GM19043 (cell line): ENCODE results near the gene MID2.
A peak's percentile ranks its signal among the peaks of the same experiment; 100 is the strongest.
"Not testable (repeated sequence)": the region's sequence is repeated elsewhere in the genome, so short reads cannot be mapped to it uniquely, and the experiment has no call there.

Experiments used
- ATAC-seq: cut with Tn5 transposase; IDR thresholded peaks from one replicate; pipeline ENCODE4 v1.9.1; 2021; ENCODE audit warnings: low read depth; ENCODE audit not compliant: unreplicated experiment

The MID2 gene, protein sequence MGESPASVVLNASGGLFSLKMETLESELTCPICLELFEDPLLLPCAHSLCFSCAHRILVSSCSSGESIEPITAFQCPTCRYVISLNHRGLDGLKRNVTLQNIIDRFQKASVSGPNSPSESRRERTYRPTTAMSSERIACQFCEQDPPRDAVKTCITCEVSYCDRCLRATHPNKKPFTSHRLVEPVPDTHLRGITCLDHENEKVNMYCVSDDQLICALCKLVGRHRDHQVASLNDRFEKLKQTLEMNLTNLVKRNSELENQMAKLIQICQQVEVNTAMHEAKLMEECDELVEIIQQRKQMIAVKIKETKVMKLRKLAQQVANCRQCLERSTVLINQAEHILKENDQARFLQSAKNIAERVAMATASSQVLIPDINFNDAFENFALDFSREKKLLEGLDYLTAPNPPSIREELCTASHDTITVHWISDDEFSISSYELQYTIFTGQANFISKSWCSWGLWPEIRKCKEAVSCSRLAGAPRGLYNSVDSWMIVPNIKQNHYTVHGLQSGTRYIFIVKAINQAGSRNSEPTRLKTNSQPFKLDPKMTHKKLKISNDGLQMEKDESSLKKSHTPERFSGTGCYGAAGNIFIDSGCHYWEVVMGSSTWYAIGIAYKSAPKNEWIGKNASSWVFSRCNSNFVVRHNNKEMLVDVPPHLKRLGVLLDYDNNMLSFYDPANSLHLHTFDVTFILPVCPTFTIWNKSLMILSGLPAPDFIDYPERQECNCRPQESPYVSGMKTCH

DNA sequence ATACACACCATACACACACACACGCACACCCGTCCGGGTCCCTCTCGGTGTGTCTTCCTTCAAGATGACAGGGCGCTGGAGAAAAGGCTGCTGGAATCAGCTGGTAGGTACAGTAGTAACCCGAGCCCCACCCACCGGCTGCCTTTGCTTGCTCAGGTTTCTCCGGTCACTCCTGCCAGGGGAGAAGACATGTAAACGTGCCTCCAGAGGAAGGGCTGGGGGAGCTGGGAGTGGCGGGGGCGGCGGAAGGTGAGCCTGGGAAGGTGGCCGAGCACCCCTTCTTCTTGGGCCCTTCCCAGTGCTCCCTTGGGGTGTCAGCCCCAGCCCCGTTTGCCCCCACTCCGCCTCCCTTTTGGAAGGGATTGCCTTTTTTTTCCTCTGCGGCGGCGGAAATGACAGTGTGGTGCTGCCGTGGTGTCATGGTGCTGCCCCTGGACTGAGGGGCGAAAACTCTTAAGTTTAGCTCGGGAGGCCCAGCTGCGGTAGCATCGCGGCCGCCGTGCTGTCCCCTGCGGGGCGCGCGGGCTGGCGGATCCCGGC is at the start of gene MID2:
Gene MID2 (plus strand): TSS at position 169 of the 540 bp plus-strand sequence. CDS start 561 bp downstream, outside the sequence.
- ATAC-seq, result peak; percentile 55

DNA sequence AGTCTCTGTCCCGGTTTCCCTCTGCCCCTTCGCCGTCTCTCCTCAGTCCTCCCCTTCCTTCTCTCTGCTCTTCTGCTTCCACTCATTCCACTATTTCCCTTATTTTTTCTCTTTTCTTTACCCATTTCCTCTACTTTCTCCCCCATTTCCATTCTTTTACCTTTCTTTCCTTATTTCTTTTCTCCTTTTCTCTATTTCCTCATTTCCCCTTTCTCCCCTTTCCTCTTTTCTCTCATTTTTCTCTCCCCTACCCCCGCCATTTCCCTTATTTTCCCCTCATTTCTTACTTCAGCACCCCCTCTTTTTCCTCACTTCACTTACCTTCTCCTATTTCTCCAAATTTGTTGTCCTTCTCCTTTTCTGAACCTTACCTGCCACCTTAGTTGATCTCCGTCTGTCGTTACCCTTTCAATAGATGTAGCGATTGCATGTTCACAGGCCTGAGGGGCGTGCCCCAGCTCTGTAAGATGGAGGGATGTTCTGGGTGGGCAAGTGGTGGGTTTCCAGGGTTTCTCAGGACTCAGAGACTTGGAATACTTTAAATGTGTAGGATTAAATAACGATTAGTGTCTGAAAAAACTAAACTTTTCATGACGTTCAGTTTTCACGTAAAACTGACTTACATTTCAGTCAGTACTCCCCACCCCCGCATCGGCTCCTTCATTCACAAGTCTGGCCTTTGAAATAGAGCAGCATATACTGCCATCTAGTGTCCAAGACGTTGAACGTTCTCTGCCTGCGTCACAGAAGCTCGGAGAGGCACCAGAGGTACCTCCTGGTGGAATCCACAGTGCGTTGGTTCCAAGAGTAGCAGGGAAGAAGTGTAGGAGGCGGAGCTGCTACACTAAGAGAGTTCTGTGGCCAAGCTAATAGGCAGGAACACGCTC is 48.8 kb upstream of the MID2 start:
- peak; percentile 71 for ATAC-seq

DNA sequence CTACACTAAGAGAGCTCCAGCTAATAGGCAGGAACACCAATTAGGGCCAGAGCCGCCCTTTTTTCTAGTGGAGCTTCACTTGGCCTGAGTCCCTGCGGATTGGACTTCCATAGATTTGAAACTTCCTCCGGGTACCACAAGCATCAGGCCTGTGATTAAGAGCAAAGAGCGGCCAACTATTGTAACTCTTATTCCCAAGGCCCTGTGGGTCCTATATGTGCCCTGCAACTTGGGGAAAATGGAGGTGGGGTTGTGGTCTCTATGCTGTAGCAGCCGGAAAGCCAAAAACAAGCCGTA is 48.2 kb upstream of the MID2 start, which contains the start of gene NCBP2L:
Gene NCBP2L (plus strand): TSS at position 198 of the 297 bp plus-strand sequence. CDS start 16,488 bp downstream, outside the sequence.
- no peak for ATAC-seq

DNA sequence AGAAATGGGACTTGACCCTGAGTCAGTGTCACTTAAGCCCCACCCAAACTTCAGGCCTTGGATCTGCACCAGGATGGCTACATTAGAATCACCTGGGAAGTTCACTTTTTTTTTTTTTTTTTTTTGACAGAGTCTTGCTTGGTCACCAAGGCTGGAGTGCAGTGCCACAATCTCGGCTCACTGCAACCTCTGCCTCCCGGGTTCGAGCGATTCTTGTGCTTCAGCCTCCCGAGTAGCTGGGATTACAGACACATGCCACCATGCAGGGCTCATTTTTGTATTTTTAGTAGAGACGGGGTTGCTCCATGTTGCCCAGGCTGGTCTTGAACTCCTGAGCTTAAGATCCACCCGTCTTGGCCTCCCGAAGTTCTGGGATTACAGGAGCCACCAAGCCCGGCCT is 45.1 kb upstream of the MID2 start:
- no peak for ATAC-seq

DNA sequence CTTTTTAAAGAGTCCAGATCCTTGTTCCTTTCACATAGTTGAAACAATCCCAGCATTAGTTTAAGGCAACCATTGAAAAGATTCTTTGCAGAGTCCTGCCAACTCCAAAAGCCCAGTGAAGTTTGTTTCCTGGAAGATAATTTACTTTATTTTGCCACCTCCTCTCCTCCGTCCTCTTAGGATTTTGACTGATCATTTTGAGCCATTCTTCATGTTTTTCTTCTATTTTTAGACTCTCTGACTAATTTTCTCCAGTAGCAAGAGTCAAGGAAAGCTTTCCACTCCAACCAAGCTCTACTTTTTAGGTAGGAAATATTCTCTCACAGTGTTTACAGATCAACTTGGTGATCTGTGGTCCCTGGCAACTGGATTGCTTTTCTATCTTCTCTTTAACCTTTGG is 37.8 kb upstream of the MID2 start:
- no peak for ATAC-seq

DNA sequence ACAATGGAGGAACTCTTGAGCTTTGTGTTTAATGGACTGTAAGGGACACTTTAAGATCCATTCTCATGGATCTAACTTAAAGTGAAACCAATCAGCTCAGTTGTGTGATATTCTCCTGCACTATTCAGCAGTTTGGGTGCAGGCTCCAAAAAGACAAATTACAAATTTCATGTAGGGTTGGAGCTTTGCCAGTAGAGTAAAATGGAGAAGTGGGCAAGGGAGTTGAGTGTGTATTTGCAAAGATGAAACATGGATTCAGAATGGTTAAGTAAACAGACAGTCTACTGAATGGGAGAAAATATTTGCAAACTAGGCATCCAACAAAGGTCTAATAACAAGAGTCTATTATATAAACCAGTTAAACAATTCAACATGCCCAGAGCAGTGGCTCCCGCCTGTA is 21.2 kb upstream of the MID2 start:
- ATAC-seq, result no peak

DNA sequence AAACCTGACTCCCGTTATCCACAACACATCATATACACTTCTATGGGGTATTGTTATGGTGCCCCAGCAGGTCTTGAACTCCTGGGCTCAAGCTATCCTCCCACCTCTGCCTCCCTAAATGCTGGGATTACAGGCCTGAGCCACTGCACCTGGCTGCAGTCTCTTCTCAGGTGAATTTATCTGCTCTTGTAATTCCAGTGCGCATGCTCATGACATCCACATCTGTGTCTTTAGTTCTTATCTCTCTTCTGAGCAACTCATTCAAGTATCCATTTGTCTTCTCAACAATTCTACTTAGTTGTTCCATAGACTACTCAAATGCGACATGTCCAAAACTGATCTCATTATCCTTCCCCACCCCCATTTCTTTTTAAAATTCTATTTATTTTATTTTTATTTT is 20.5 kb upstream of the MID2 start:
- ATAC-seq, result no peak

DNA sequence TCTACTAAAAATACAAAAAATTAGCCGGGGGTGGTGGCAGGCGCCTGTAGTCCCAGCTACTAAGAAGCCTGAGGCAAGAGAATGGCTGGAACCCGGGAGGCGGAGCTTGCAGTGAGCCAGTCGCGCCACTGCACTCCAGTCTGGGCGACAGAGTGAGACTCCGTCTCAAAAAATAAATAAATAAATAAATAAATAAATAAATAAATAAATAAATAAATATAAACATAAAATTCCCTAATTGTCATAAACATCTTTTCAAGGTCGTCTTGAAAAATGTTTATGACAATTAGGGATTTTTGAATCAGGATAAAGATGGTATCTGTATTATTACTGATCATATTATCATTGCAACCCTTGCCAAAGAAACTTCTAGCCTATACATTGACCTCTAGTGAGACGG is 15.6 kb upstream of the MID2 start:
- ATAC-seq, result not testable (repeated sequence)

DNA sequence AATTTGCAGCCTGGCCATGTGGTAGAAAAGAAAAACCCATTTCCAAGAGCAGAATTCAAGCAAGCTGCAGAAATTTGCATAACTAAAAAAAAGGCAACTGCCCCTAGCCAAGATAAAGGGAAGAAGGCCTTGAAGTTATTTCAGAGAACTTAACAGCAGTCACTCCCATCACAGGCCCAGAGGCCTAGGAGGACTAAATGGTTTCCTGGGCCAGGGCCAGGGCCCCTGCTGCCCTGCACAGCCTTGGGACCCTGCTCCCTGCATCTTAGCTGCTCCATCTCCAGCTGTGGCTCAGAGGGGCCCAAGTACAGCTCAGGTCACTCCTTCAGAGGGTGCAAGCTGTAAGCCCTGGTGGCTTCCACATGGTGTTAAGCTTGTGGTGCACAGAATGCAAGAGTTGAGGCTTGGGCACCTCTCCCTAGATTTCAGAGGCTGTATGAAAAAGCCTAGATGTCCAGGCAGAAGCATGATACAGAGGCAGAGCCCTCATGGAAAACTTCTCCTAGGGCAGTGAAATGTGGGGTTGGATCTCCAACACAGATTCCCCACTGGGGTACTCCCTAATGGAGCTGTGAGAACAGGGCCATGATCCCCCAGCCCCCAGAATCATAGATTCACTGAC is 6.7 kb upstream of the MID2 start:
- ATAC-seq, result no peak

DNA sequence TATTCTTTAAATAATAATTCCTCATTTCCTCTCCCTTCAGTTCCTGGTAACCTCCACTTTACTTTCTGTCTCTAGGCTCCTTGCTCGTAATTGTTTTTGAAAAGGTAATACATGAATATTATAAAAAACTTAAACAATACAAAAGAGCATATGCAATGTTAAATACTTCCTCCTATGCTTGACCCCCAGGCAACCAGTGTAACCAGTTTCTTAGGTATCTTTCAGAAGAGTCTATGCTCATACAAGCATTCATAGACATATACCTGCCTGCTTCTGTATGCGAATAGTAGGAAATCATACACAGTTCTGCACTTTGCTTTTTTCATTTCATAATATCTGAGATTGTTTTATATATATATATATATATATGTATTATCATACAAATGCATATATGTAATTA is 2.6 kb upstream of the MID2 start:
- no peak for ATAC-seq

DNA sequence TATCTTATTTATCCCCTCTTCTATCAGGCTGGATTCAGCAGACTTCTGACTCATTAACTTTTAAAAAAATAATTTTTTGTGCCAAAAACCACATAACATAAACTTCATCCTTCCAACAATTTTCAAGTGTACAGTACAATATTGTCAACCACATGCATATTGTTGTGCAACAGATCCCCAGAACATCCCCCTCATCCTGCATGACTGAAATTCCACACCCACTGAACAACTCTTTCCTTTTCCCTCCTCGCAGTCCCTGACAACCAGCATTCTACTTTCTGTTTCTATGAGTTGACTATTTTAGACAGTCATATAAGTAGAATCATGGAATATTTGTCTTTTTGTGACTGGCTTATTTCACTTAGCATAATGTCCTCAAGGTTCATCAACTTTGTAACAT is 2.2 kb upstream of the MID2 start:
- ATAC-seq, result no peak

DNA sequence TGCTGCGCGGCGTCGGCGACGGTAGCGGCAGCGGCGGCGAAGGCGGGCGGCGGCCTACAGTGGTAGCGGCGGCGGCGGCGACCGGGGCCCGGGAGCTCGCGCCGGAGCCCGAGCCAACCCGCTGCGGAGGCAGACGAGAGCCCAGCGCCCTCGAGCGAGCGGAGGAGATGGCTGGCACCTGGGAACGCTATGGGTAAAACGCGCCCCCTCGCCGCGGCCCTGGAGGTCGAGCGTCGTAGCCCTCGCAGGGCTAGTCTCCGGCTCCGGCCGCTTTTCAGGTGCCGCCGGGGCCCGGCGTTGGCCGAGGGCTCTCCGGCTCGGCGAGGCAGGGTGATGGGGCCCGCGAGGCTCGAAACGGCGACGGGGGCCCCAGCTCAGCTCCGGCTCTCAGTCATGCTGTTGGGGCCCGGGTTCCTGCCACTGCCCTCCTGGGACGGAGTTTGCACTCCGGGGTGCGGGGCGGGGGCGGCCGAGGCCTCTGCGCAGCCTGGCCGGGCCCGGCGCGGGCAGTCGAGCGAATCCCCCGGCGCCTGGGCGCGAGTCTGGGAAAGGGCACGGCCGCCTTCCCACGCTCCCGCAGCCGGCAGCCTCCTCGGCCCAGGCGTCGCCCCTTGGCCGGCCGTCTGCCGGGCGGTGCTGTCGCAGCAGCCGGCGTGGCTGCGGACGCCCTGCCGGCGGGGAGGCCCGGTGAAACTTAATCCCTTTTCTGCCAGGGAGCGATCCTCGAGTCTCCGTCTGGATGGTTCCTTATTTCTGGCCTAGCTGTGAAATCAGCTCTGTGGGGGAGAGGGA is 768 bp downstream of the MID2 start:
- ATAC-seq, result peak; percentile 46

DNA sequence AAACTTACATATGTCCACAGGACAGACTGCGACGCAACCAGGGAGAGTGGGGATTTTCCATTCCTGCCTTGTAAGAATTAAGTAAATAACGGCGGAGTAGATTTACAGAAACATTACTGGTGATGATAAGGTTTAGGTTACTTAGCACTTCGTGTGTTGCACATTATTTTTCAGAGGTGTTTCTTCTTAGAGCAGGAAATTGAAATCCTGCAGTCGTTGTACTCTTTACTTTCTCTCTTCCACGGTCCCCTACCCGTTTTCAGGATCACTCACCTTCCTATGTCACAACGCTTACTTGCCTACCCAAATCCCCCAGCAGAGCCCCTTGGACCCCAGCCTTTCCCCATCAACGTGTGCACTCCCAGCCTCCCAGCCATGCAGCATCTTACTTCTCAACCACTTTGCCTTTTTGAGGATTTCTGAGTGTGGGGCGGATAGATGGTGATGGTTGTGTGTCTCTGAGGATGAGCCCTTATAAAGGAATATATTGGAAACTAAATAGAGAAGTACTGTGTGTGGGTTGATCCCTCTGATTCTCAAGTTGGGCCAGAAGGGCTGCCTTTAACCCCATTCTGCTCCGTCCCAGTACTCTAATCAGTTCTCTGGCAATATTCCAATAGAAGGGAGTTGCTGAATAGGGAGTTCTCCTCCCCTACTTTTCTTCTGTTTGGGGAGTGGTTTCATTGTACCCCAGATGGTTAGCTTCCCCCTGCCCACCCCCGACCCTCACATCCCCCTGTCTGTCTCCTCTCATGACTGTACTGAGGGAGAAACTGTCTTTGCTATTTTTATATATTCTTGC is 1.6 kb downstream of the MID2 start:
- no peak for ATAC-seq

DNA sequence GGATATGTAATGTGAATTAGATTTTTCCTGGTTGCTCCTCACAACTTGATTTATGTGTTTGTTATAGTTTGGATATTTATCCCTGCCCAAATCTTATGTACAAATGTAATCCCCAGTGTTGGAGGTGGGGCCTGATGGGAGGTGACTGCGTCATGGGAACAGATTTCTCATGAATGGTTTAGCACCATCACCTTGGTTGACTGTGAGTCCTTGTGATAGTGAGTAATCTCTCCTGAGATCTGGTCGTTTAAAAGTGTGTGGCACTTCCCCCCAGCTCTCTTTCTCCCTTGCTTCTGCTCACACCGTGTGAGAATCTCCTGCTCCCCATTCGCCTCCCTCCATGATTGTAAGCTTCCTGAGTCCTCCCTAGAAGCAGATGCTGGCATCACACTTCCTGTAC is 2.2 kb downstream of the MID2 start:
- ATAC-seq, result no peak

DNA sequence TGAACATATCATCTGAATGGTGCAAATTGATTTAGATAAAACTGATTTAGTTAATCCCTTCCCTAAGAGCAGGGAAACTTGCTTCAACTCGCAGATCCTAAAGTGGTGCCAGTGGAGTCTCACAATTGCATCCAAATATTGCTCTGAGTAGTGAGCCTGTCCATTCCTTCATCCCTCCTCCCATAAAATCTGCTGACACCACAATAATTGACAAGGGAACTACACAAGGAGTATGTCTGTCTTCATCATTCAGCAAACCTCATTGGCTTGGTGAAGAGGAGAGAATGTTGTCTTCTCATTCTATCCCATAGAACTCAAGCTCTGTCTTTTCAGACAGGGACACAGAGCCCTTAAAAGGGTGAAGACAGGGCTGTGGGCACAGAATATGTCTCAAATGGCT is 4.2 kb downstream of the MID2 start:
- no peak for ATAC-seq

DNA sequence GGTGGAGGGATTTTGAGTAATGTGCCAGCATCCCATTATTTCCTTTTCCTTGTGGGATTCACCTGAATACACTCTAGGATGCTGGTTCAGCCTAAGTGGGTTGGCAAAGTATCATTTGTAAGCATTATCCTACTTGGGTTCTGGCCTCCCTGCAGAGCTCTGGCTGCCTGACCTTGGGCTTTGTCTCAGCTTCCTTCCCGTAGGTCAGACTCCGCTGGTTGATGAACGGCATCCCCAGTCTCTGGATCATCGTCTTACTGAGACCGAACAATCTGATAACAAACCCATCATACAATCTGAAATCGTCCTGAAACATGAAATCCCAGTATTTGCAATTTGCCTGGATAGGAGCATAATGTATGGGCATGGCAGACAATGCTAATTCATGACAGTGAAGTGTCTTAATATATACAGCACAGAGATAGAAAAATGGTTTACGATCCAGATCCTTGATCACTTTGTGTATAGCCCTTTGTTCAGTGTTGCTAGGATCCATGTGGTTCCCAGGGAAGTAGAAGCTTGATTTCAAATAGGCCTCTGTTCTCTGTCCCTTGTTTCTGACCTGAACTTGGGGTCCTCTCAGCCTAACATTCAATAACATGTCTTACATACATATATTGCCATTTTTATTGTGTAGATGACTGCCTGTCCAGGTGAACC is 5.5 kb downstream of the MID2 start:
- no peak for ATAC-seq

DNA sequence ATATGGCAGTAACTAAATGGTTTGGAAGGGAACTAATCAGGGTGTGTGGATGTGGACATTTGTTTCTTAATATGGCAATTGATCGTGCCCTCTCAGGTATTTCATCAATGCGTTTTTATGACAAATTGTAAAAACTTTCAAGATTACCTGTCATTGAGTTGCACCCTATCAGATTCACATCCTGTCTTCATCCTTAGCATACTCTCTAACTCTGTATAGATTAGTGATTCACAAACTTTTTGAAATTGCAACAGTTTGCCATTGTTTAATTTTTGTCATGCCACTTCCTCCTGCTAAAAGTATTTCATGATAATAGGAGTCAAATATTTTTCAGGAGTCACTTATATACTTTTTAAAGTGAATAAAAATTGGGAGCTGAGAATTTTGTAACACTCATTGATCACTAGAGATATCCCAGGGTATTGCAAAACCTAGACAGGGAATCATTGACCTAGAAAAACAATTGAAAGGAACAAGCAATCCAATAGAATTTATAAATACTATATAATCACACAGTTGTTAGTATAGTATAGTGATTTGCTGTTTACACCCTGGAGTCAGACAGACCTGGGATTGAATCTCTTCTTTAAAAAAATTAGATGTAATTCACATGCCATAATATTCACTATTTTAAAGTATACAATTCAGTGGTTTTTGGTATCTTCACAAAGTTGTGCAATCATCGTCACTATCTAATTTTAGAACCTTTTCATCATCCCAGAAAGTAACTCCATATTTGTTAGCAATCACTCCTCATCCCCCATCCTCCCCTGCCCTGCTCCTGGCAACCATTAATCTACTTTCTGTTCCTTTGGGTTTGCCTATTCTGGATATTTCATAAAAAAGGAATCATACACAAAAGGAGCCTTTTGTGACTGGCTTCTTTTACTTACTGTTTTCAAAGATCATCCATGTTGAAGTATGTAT is 8.9 kb downstream of the MID2 start:
- ATAC-seq, result no peak
